Measurements from ENCODE around the gene FOSL2. TPM values are rescaled to one million over a fixed set of nuclear protein-coding genes. Genes with fewer than 3 reads are reported as not detected.

FOSL2 gene
- total RNA-seq, 4 donors from 2014 or later: 46.2 to 239 (median 207) TPM

GRCh38 chr2:28422908-28423741 is 30.5 kb downstream of the FOSL2 start:
- H3K27me3 ChIP-seq: no peaks in the 10 kb centered on the region
- TF ChIP-seq POLR2A (IDR thresholded peaks at IDR 0.05): no peak
- no peak for TF ChIP-seq CTCF (IDR thresholded peaks at IDR 0.05)
- no peaks in the 10 kb centered on the region for H3K9me3 ChIP-seq
- H3K4me1 ChIP-seq: peaks cover 0 to 9% (median 1%) of the 10 kb centered on the region in 4 donors
- H3K36me3 ChIP-seq: peaks cover 0 to 2% (median 0%) of the 10 kb centered on the region in 3 donors
- DNase-seq: peak in 1 of 3 donors; percentile 41
- peak overlapping the region; percentile 18 to 61 (median 52) for H3K27ac ChIP-seq
- no peak overlapping the region for H3K4me3 ChIP-seq

GRCh38 chr2:28423856-28424605 is 31.4 kb downstream of the FOSL2 start:
- Histone ChIP-seq H3K4me1 (peaks cover 0 to 9% (median 1%) of the 10 kb centered on the region in 4 donors), H3K4me3 (no peak overlapping the region), H3K27ac (peak overlapping the region; percentile 18 to 61 (median 52)), H3K27me3 (no peaks in the 10 kb centered on the region), H3K9me3 (no peaks in the 10 kb centered on the region), H3K36me3 (no peaks in the 10 kb centered on the region)
- TF ChIP-seq POLR2A (IDR thresholded peaks at IDR 0.05) (no peak), CTCF (IDR thresholded peaks at IDR 0.05) (no peak)
- peak; percentile 29 to 76 (median 40) for DNase-seq

- TF ChIP-seq CTCF (IDR thresholded peaks at IDR 0.05) (no peak), POLR2A (IDR thresholded peaks at IDR 0.05) (no peak)
- H3K4me1 ChIP-seq: peaks cover 0 to 9% (median 1%) of the 10 kb centered on the region in 4 donors
- no peak overlapping the region for H3K4me3 ChIP-seq
- no peaks in the 10 kb centered on the region for H3K36me3 ChIP-seq
- no peak for DNase-seq
- H3K27me3 ChIP-seq: no peaks in the 10 kb centered on the region
- H3K27ac ChIP-seq: peak overlapping the region in 3 of 4 donors; percentile 18 to 61 (median 54)
- no peaks in the 10 kb centered on the region for H3K9me3 ChIP-seq
Observed at GRCh38 chr2:28424799-28425463, 32.3 kb downstream of the FOSL2 start.

GRCh38 chr2:28425464-28425835 is 32.8 kb downstream of the FOSL2 start:
- H3K27me3 ChIP-seq: no peaks in the 10 kb centered on the region
- H3K4me3 ChIP-seq: no peak overlapping the region
- no peak overlapping the region for H3K27ac ChIP-seq
- H3K9me3 ChIP-seq: no peaks in the 10 kb centered on the region
- H3K36me3 ChIP-seq: no peaks in the 10 kb centered on the region
- peaks cover 0 to 9% (median 1%) of the 10 kb centered on the region in 4 donors for H3K4me1 ChIP-seq
- TF ChIP-seq POLR2A (IDR thresholded peaks at IDR 0.05): no peak
- TF ChIP-seq CTCF (IDR thresholded peaks at IDR 0.05): no peak
- DNase-seq: no peak

GRCh38 chr2:28427741-28428415 is 35.2 kb downstream of the FOSL2 start:
- Histone ChIP-seq H3K27me3 (no peaks in the 10 kb centered on the region), H3K27ac (no peak overlapping the region), H3K4me1 (peaks cover 0 to 9% (median 1%) of the 10 kb centered on the region in 4 donors), H3K9me3 (no peaks in the 10 kb centered on the region), H3K36me3 (no peaks in the 10 kb centered on the region), H3K4me3 (no peak overlapping the region)
- DNase-seq: peak in 1 of 3 donors; percentile 39
- TF ChIP-seq CTCF (IDR thresholded peaks at IDR 0.05): no peak
- TF ChIP-seq POLR2A (IDR thresholded peaks at IDR 0.05): no peak

All from Peyer's patch (tissue), 4 donors.